ENCODE measurements around the gene PKP3.
"Not testable (repeated sequence)": the region's sequence is repeated elsewhere in the genome, so short reads cannot be mapped to it uniquely, and the experiment has no call there.

The PKP3 gene

GRCh38 chr11:377883-378500 is 16.0 kb upstream of the PKP3 start:
- DNase-seq: no peak

- no peak for DNase-seq
Observed at GRCh38 chr11:379205-380094, 14.6 kb upstream of the PKP3 start.

- DNase-seq: no peak
Observed at GRCh38 chr11:380095-380480, 13.9 kb upstream of the PKP3 start.

GRCh38 chr11:380491-380890 is 13.5 kb upstream of the PKP3 start:
- no peak for DNase-seq

GRCh38 chr11:380996-381395 is 13.0 kb upstream of the PKP3 start:
- no peak for DNase-seq

- DNase-seq: no peak
Observed at GRCh38 chr11:381501-382072, 12.4 kb upstream of the PKP3 start.

GRCh38 chr11:382081-382629 is 11.9 kb upstream of the PKP3 start:
- no peak for DNase-seq

- no peak for DNase-seq
Observed at GRCh38 chr11:383431-383830, 10.6 kb upstream of the PKP3 start.

- DNase-seq: no peak
Observed at GRCh38 chr11:384511-384910, 9.5 kb upstream of the PKP3 start.

- DNase-seq: no peak
Observed at GRCh38 chr11:385594-386351, 8.2 kb upstream of the PKP3 start.

GRCh38 chr11:386483-386882 is 7.5 kb upstream of the PKP3 start:
- DNase-seq: no peak

GRCh38 chr11:387193-387793 is 6.7 kb upstream of the PKP3 start:
- no peak for DNase-seq

GRCh38 chr11:389369-389768 is 4.6 kb upstream of the PKP3 start:
- not testable (repeated sequence) for DNase-seq

- no peak for DNase-seq
Observed at GRCh38 chr11:390175-390574, 3.8 kb upstream of the PKP3 start.

GRCh38 chr11:391117-392017 is 2.6 kb upstream of the PKP3 start:
- DNase-seq: no peak

GRCh38 chr11:392102-392777 is 1.8 kb upstream of the PKP3 start:
- DNase-seq: no peak

GRCh38 chr11:393219-394033 is 583 bp upstream of the PKP3 start:
- DNase-seq: no peak

- no peak for DNase-seq
Observed at GRCh38 chr11:394858-395655, 1.0 kb downstream of the PKP3 start.

GRCh38 chr11:395866-396265 is 1.9 kb downstream of the PKP3 start:
- no peak for DNase-seq
